Measurements from ENCODE around the gene CYP11A1. TPM values are rescaled to one million over a fixed set of nuclear protein-coding genes. Genes with fewer than 3 reads are reported as not detected.

CYP11A1 gene
- total RNA-seq, 1 donor from 2014 or later = 0.32 TPM

- TF ChIP-seq CTCF (IDR thresholded peaks at IDR 0.05) = no peak
- no peak overlapping the region for H3K4me3 Mint-ChIP-seq (ENCODE audit: unreplicated experiment)
- peaks cover 32% of the 10 kb centered on the region for H3K27me3 Mint-ChIP-seq (ENCODE audit: low read depth)
- H3K9me3 Mint-ChIP-seq (ENCODE audit: low read depth) = no peaks in the 10 kb centered on the region
- no peak overlapping the region for H3K27ac Mint-ChIP-seq (ENCODE audit: unreplicated experiment)
- H3K36me3 Mint-ChIP-seq (ENCODE audit: low read depth) = no peaks in the 10 kb centered on the region
- no peaks in the 10 kb centered on the region for H3K4me1 Mint-ChIP-seq (ENCODE audit: low read depth)
- DNase-seq (ENCODE audit: low spot score) = no peak
Observed at GRCh38 chr15:74293021-74293810, 74.2 kb downstream of the CYP11A1 start.

DNA sequence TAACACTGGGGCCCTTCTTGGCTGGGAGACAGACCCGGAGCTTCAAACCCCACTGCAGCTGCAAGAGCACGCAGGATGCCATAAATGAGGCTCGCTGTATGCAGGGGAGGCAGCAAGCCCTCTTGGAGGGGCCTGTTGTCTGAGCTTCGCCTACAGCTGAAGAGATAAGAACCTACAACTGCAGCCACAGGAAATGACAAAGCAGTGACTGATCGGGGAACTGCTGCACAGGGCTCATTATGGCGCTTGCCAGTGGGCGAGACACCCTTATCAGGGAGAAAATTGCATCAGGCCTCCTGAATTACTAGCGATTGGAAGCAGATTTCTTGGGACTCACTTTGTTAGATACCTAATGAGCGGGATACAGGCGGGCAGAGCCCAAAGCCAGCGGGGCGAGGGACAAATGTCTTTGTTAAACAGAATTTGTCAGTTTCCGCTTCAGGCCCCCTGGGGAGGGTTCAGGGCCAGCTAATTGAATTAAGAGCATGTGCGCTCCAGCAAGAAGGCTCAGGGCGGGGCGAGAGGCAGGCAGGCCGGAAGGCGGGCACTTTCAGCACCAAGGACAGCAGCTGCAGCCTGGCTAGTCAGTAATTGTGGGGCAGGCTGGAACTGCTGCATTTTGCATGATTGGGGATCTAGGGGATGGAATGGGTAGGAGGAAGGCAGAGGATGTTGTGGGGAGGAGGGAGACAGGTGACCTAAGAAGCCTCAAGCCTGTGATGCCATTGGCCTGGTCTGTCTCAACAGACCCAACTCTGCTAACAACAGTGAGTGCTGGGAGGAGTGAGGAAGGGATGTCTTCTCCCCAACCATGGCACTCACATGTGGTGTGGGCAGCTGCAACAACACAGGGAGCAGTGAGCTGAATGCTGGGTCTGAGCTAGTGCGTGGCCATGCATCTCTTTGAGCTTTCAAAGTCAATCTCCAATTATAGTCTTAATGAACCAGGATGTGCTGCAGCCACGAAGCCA, 76.1 kb downstream of the CYP11A1 start:
- peaks cover 30% of the 10 kb centered on the region for H3K27me3 Mint-ChIP-seq (ENCODE audit: low read depth)
- DNase-seq (ENCODE audit: low spot score) = no peak
- no peak overlapping the region for H3K27ac Mint-ChIP-seq (ENCODE audit: unreplicated experiment)
- no peaks in the 10 kb centered on the region for H3K4me1 Mint-ChIP-seq (ENCODE audit: low read depth)
- H3K36me3 Mint-ChIP-seq (ENCODE audit: low read depth) = no peaks in the 10 kb centered on the region
- H3K9me3 Mint-ChIP-seq (ENCODE audit: low read depth) = no peaks in the 10 kb centered on the region
- no peak overlapping the region for H3K4me3 Mint-ChIP-seq (ENCODE audit: unreplicated experiment)
- TF ChIP-seq CTCF (IDR thresholded peaks at IDR 0.05) = no peak

DNA sequence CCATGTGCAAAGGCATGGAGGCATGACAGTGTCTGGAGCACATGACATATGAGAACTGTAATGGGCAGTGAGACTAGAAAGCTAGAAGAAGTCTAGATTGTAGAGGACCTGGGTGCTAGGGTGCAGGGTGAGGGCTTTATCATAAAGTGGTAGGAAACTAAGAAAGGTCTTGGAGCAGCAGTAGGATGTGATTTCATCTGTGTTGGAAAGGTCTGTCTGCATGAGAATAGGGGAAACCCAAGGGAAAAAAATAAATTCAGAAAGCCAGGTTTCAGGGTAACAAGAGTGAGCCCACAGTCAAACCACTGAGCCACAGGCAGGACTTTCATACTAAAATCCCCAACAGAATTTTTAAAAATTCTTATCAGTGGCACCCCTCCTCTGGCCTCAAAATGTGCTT, 76.8 kb downstream of the CYP11A1 start:
- no peaks in the 10 kb centered on the region for H3K36me3 Mint-ChIP-seq (ENCODE audit: low read depth)
- no peaks in the 10 kb centered on the region for H3K4me1 Mint-ChIP-seq (ENCODE audit: low read depth)
- no peak for DNase-seq (ENCODE audit: low spot score)
- H3K27ac Mint-ChIP-seq (ENCODE audit: unreplicated experiment) = no peak overlapping the region
- H3K27me3 Mint-ChIP-seq (ENCODE audit: low read depth) = peaks cover 33% of the 10 kb centered on the region
- no peaks in the 10 kb centered on the region for H3K9me3 Mint-ChIP-seq (ENCODE audit: low read depth)
- no peak overlapping the region for H3K4me3 Mint-ChIP-seq (ENCODE audit: unreplicated experiment)
- no peak for TF ChIP-seq CTCF (IDR thresholded peaks at IDR 0.05)

DNA sequence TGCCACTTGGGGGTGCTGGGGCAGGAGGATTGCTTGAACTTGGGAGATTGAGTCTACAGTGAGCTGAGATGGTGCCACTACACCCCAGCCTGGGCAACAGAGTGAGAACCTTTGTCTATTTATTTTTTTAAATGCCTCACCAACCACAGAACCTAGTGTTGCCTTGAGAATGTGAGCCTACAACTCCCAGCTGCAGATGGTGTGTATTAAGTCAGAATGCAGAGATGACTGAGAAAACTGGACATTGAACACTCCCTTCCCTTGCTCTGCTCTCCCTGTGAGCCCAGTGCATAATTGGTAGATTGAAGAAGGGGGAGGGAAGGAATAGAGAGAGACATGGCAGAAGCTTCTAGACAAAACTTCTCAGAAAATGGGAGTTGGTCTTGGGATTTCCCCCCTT, 77.8 kb downstream of the CYP11A1 start:
- peaks cover 30% of the 10 kb centered on the region for H3K27me3 Mint-ChIP-seq (ENCODE audit: low read depth)
- no peaks in the 10 kb centered on the region for H3K9me3 Mint-ChIP-seq (ENCODE audit: low read depth)
- no peak overlapping the region for H3K27ac Mint-ChIP-seq (ENCODE audit: unreplicated experiment)
- no peak for DNase-seq (ENCODE audit: low spot score)
- H3K36me3 Mint-ChIP-seq (ENCODE audit: low read depth) = no peaks in the 10 kb centered on the region
- no peak overlapping the region for H3K4me3 Mint-ChIP-seq (ENCODE audit: unreplicated experiment)
- no peak for TF ChIP-seq CTCF (IDR thresholded peaks at IDR 0.05)
- no peaks in the 10 kb centered on the region for H3K4me1 Mint-ChIP-seq (ENCODE audit: low read depth)

Small RNAs within 50 kb of the gene (microRNA-seq; reads per million reads assigned to microRNA genes)
- not detected for gene MIR6881 (ENCODE audit: borderline number of aligned reads)

Other genes starting within 250 kb of the CYP11A1 start
- gene ISLR2, start 237.1 kb downstream of the CYP11A1 start, total RNA-seq = 2.9 to 4.9 TPM (median 3.2 TPM) in 3 replicates
- 49.6 to 143 TPM (median 53.3 TPM) in 3 replicates for gene ISLR, start 193.9 kb downstream of the CYP11A1 start, total RNA-seq
- 4.9 to 12.7 TPM (median 5.4 TPM) in 3 replicates for gene STRA6, start 164.9 kb downstream of the CYP11A1 start, total RNA-seq
- not detected in 3 replicates for gene CCDC33, start 131.3 kb downstream of the CYP11A1 start, total RNA-seq
- 1.1 to 3.3 TPM (median 2.3 TPM) in 3 replicates for gene SEMA7A, start 66.3 kb upstream of the CYP11A1 start, total RNA-seq
- 30.0 to 34.5 TPM (median 32.5 TPM) in 3 replicates for gene UBL7, start 93.5 kb upstream of the CYP11A1 start, total RNA-seq
- gene ARID3B, start 173.6 kb upstream of the CYP11A1 start, total RNA-seq = 1.8 to 2.6 TPM (median 2.5 TPM) in 3 replicates
- gene CLK3, start 248.2 kb upstream of the CYP11A1 start, total RNA-seq = 43.0 to 48.6 TPM (median 44.5 TPM) in 3 replicates